ENCODE data around the gene DNAJB14. TPM values are rescaled to one million over a fixed set of nuclear protein-coding genes. Genes with fewer than 3 reads are reported as not detected.
A peak's percentile ranks its signal among the peaks of the same experiment; 100 is the strongest.

Gene DNAJB14
- 10 to 100 TPM; 27.0 to 38.5 (median 31.7) TPM for total RNA-seq

GRCh38 chr4:99946356-99947189 is at the start of gene DNAJB14:
Gene DNAJB14, minus strand, starts transcription at chr4:99946618. Its CDS starts 47 bp downstream, at chr4:99946571.
- peak; percentile 46 to 60 for DNase-seq (ENCODE audit: low spot score in 2 of 2)
- Histone ChIP-seq H3K27me3 (no peaks in the 10 kb centered on the region), H3K9me3 (no peaks in the 10 kb centered on the region), H3K4me1 (peaks cover 0 to 66% (median 24%) of the 10 kb centered on the region in 4 donors), H3K27ac (peak within 1 kb of the TSS; percentile 82 to 98 (median 97)), H3K36me3 (peaks cover 0 to 5% (median 0%) of the 10 kb centered on the region in 3 donors), H3K4me3 (peak within 1 kb of the TSS; percentile 69 to 99 (median 94))
- TF ChIP-seq EP300 (IDR thresholded peaks at IDR 0.05) (peak in 1 of 2 donors; percentile 64), CTCF (IDR thresholded peaks at IDR 0.05) (peak in 1 of 5 experiments; percentile 2), POLR2A (IDR thresholded peaks at IDR 0.05) (peak; percentile 13 to 44)
- 2 to 4% methylated on average over 30 to 75 of the region's 87 CpGs for WGBS, 2 donors

GRCh38 chr4:99991741-99992140 is 45.3 kb upstream of the DNAJB14 start:
- TF ChIP-seq POLR2A (IDR thresholded peaks at IDR 0.05) (no peak), EP300 (IDR thresholded peaks at IDR 0.05) (no peak), CTCF (IDR thresholded peaks at IDR 0.05) (no peak)
- Histone ChIP-seq H3K27me3 (no peaks in the 10 kb centered on the region), H3K36me3 (no peaks in the 10 kb centered on the region), H3K4me3 (no peak overlapping the region), H3K9me3 (no peaks in the 10 kb centered on the region), H3K4me1 (no peaks in the 10 kb centered on the region), H3K27ac (no peak overlapping the region)
- DNase-seq (ENCODE audit: low spot score in 2 of 2), result no peak
- 49 to 52% methylated on average over 3 of the region's 3 CpGs for WGBS, 2 donors

- DNase-seq (ENCODE audit: low spot score in 2 of 2), result no peak
- Histone ChIP-seq H3K4me3 (no peak overlapping the region), H3K36me3 (no peaks in the 10 kb centered on the region), H3K27me3 (no peaks in the 10 kb centered on the region), H3K9me3 (no peaks in the 10 kb centered on the region), H3K27ac (no peak overlapping the region), H3K4me1 (no peaks in the 10 kb centered on the region)
- TF ChIP-seq POLR2A (IDR thresholded peaks at IDR 0.05) (no peak), EP300 (IDR thresholded peaks at IDR 0.05) (no peak), CTCF (IDR thresholded peaks at IDR 0.05) (no peak)
Observed at GRCh38 chr4:99987681-99988080, 41.3 kb upstream of the DNAJB14 start.

GRCh38 chr4:99986792-99987191 is 40.4 kb upstream of the DNAJB14 start:
- 92 to 94% methylated on average over 4 of the region's 4 CpGs for WGBS, 2 donors
- no peak for TF ChIP-seq POLR2A (IDR thresholded peaks at IDR 0.05)
- no peak for TF ChIP-seq CTCF (IDR thresholded peaks at IDR 0.05)
- TF ChIP-seq EP300 (IDR thresholded peaks at IDR 0.05), result no peak

GRCh38 chr4:99983289-99983943 is 37.0 kb upstream of the DNAJB14 start:
- WGBS, 2 donors, result 85 to 90% methylated on average over 4 of the region's 4 CpGs
- no peaks in the 10 kb centered on the region for H3K4me1 ChIP-seq
- TF ChIP-seq EP300 (IDR thresholded peaks at IDR 0.05), result no peak
- no peak for TF ChIP-seq CTCF (IDR thresholded peaks at IDR 0.05)
- no peak for TF ChIP-seq POLR2A (IDR thresholded peaks at IDR 0.05)
- no peak for DNase-seq (ENCODE audit: low spot score in 2 of 2)
- H3K4me3 ChIP-seq, result no peak overlapping the region
- no peaks in the 10 kb centered on the region for H3K9me3 ChIP-seq
- no peaks in the 10 kb centered on the region for H3K27me3 ChIP-seq
- H3K27ac ChIP-seq, result no peak overlapping the region
- H3K36me3 ChIP-seq, result no peaks in the 10 kb centered on the region

More at GRCh38 chr4:99986792-99987191, 40.4 kb upstream of the DNAJB14 start:
- no peak overlapping the region for H3K4me3 ChIP-seq
- no peaks in the 10 kb centered on the region for H3K4me1 ChIP-seq
- no peak for DNase-seq (ENCODE audit: low spot score in 2 of 2)
- no peaks in the 10 kb centered on the region for H3K27me3 ChIP-seq
- H3K36me3 ChIP-seq, result no peaks in the 10 kb centered on the region
- no peaks in the 10 kb centered on the region for H3K9me3 ChIP-seq
- H3K27ac ChIP-seq, result no peak overlapping the region
